ENCODE data around the gene PRKCD.

DNA sequence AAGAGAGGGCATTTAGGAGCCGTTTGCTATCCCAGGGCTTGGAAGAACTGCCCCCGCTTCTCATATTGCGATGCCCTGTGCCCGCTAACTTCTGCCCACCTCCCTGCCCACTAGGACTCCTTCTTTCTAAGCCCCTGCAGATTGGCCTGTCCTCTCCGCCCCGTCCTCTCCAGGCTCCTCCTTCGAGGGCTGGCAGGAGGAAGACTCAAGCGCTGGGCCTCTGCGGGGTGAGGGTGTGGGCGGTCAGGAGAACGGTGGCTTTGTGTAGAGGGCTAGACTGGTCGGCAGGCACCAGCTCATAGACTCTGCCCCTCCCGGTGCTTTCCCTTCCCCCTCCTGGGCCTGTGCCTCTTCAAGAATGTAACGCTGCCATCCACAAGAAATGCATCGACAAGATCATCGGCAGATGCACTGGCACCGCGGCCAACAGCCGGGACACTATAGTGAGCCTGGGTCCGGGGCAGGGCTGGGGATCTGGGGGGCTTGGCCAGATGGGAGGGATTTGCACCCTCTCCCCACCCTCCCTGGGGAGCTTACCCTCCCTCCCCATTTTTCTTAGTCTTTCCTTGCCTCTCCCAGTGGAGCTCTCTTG lies 21.9 kb downstream of the PRKCD start:
- TF ChIP-seq, protein P1, sequence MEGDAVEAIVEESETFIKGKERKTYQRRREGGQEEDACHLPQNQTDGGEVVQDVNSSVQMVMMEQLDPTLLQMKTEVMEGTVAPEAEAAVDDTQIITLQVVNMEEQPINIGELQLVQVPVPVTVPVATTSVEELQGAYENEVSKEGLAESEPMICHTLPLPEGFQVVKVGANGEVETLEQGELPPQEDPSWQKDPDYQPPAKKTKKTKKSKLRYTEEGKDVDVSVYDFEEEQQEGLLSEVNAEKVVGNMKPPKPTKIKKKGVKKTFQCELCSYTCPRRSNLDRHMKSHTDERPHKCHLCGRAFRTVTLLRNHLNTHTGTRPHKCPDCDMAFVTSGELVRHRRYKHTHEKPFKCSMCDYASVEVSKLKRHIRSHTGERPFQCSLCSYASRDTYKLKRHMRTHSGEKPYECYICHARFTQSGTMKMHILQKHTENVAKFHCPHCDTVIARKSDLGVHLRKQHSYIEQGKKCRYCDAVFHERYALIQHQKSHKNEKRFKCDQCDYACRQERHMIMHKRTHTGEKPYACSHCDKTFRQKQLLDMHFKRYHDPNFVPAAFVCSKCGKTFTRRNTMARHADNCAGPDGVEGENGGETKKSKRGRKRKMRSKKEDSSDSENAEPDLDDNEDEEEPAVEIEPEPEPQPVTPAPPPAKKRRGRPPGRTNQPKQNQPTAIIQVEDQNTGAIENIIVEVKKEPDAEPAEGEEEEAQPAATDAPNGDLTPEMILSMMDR (IDR thresholded peaks at IDR 0.05), result no peak
- TF ChIP-seq POLR2A (IDR thresholded peaks at IDR 0.05), result no peak
